ENCODE results near the gene RAMP3.
"Not testable (repeated sequence)": the region's sequence is repeated elsewhere in the genome, so short reads cannot be mapped to it uniquely, and the experiment has no call there.

Gene RAMP3

DNA sequence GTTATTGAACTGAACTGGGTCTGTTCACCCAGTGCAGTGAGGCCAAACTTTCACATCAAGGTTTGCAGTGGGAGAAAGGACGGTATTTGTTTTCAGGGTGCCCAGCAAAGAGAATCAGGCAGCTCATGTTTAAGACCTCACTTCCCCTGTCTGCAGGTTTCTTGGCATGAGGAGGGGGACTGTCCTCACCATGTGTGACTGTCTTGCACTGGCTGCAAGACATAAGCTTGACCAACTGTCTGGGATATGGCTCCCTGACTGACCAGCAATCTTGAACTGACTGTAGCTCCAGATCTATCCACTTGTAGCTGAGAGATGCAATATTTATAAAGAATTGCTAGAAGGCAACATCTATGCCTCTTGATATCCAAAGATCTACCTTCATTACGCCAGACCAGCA is 39.9 kb downstream of the RAMP3 start:
- in situ Hi-C loops (cut with HindIII; ENCODE audit: low sequenced_read_pairs): no loop called here
- TF ChIP-seq, protein P1, sequence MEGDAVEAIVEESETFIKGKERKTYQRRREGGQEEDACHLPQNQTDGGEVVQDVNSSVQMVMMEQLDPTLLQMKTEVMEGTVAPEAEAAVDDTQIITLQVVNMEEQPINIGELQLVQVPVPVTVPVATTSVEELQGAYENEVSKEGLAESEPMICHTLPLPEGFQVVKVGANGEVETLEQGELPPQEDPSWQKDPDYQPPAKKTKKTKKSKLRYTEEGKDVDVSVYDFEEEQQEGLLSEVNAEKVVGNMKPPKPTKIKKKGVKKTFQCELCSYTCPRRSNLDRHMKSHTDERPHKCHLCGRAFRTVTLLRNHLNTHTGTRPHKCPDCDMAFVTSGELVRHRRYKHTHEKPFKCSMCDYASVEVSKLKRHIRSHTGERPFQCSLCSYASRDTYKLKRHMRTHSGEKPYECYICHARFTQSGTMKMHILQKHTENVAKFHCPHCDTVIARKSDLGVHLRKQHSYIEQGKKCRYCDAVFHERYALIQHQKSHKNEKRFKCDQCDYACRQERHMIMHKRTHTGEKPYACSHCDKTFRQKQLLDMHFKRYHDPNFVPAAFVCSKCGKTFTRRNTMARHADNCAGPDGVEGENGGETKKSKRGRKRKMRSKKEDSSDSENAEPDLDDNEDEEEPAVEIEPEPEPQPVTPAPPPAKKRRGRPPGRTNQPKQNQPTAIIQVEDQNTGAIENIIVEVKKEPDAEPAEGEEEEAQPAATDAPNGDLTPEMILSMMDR (IDR thresholded peaks at IDR 0.05; ENCODE audit: low read depth, low read length, missing control alignments): no peak
- H3K4me3 ChIP-seq (ENCODE audit: low read depth, low read length): no peak overlapping the region
- no peak for DNase-seq (ENCODE audit: low read depth)

DNA sequence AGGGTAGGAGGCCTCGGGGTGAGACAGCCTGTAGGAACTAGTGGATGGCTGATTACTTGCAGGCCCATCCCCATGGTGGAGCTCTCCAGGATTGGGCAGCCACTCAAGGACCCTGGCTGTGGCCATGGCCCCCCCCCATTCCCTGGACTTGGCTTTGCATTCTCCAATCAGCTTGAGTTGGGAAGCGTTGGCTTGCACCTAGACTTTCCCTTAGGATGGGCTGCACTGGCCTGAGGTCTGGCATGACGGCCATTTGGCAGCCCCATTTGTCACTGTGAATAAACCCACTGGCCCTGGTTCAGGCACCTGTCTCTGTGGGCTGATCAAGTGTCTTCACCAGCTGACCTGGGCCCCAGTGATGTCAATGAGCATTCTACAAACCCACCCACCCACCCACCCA is 41.4 kb downstream of the RAMP3 start:
- in situ Hi-C loops (cut with HindIII; ENCODE audit: low sequenced_read_pairs): no loop called here
- DNase-seq (ENCODE audit: low read depth): no peak
- TF ChIP-seq, protein P1 (IDR thresholded peaks at IDR 0.05; ENCODE audit: low read depth, low read length, missing control alignments): no peak
- H3K4me3 ChIP-seq (ENCODE audit: low read depth, low read length): no peak overlapping the region

DNA sequence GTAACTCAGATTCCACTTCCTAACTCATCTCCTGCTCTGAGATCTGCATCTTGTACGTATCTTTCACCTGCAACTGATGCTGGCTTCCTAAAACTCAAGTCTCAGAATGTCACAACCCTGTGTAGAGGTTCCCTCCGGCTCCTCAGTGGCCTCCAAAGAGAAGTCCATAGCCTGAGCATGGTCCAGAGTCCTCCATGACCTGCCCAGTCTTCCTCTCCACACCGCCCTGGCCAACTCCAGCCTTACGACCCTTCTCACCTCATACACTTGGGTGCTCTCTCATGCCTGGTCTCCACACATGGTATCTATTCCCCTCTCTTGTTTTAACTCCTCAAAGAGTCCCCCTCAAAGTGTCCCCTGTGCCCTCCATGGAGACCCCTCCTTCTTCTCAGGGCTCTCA is 41.9 kb downstream of the RAMP3 start:
- TF ChIP-seq, protein P1 (IDR thresholded peaks at IDR 0.05; ENCODE audit: low read depth, low read length, missing control alignments): no peak
- DNase-seq (ENCODE audit: low read depth): no peak
- no peak overlapping the region for H3K4me3 ChIP-seq (ENCODE audit: low read depth, low read length)
- in situ Hi-C loops (cut with HindIII; ENCODE audit: low sequenced_read_pairs): no loop called here

DNA sequence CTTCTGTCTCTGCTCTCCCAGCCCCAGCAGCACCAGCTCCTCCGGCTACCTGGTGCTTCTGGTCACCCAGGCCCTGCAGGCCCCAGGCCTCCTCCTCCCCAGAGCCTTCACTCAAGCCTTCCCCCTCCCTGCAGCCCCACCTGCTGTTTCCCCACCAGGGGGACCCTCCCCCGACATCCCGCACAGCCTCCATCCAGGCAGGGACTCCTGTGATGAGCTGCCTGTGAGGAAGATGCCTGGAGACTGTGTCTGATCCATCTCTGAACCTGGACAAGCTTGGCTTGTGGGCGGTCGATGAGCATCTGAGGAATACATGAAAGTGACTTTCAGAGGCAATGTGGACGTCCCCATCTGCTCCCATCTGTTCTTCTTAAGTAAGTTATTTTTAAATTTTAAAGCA is 45.0 kb downstream of the RAMP3 start:
- in situ Hi-C loops (cut with HindIII; ENCODE audit: low sequenced_read_pairs): no loop called here
- DNase-seq (ENCODE audit: low read depth): no peak
- H3K4me3 ChIP-seq (ENCODE audit: low read depth, low read length): no peak overlapping the region
- TF ChIP-seq, protein P1 (IDR thresholded peaks at IDR 0.05; ENCODE audit: low read depth, low read length, missing control alignments): no peak

DNA sequence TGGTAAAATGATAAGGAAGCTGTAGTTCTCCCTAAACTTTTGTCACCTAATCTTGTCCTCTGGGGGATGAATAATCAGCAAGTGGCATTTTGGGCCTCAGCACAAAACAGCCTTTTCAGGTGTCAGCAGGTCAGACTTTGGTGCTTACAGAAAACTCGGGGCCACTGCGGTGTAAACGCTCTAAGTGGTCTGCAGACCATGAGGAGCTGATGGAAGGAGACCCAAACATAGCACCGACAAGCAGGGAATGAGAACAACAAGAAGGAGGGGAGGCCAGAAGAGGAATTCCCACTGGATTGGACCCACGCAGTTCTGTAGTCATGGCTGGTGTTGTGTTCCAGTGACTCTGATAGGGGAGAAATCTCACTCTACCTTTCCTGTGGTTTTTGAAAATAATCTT is 45.4 kb downstream of the RAMP3 start:
- in situ Hi-C loops (cut with HindIII; ENCODE audit: low sequenced_read_pairs): no loop called here
- H3K4me3 ChIP-seq (ENCODE audit: low read depth, low read length): no peak overlapping the region
- TF ChIP-seq, protein P1 (IDR thresholded peaks at IDR 0.05; ENCODE audit: low read depth, low read length, missing control alignments): no peak
- DNase-seq (ENCODE audit: low read depth): no peak

DNA sequence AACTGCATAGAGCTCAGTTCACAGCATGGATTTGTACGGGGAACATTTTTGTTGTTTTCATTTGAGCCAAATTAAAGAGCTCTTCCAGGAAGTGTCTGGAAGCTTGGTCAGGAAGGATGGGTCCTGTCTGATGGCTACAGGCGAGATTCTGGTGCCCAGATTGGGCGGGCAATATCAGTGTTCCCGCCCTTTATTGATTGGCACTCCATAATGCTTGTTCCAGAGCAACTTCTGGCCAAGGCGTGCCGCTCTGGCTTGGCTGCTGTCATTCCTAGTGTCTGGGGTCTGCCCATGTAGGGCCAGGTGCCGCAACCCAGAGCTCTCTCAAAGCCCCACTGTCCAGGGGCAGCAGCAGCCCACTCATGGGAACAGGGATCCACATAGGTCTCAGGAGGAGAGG is 45.9 kb downstream of the RAMP3 start:
- DNase-seq (ENCODE audit: low read depth): no peak
- TF ChIP-seq, protein P1 (IDR thresholded peaks at IDR 0.05; ENCODE audit: low read depth, low read length, missing control alignments): no peak
- in situ Hi-C loops (cut with HindIII; ENCODE audit: low sequenced_read_pairs): no loop called here
- no peak overlapping the region for H3K4me3 ChIP-seq (ENCODE audit: low read depth, low read length)

DNA sequence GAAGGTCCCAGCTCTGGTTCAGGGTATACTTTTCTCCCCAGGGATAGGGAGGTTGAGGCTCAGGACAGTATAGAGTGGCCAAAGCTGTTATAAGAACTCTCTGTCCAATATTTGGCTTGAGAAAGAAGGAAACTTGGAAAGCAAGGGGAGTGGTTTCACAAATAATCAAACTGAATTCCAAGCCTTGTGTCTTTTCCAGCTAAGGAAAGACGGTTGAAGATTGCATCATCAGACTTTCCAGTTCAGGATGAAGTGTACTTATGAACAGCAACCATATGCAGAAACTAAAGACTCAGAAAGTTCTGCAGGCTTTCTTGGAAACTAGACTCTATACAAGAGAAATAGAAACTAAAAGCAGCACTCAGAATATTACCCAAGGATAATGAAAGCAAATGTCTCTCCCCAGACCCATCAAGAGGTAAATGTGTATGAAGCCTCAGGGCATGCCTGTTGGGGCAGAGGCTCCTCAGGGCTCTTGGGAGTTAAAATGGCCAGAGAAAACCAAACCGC is 46.4 kb downstream of the RAMP3 start:
- H3K4me3 ChIP-seq (ENCODE audit: low read depth, low read length): no peak overlapping the region
- DNase-seq (ENCODE audit: low read depth): no peak
- in situ Hi-C loops (cut with HindIII; ENCODE audit: low sequenced_read_pairs): no loop called here
- TF ChIP-seq, protein P1 (IDR thresholded peaks at IDR 0.05; ENCODE audit: low read depth, low read length, missing control alignments): no peak

DNA sequence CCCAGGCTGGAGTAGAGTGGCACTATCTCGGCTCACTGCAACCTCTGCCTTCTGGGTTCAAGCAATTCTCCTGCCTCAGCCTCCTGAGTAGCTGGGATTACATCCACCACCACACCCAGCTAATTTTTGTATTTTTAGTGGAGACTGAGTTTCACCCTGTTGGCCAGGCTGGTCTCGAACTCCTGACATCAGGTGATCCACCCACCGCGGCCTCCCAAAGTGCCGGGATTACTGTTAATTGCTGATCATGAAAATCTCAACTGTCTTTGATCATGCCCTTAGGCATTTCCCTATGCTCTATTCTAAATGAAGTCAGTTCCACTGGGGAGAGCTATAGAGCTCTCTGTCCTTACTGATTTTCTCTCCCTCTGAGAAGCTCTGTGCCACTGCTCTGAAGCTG is 48.7 kb downstream of the RAMP3 start:
- in situ Hi-C loops (cut with HindIII; ENCODE audit: low sequenced_read_pairs); H3K4me3 ChIP-seq (ENCODE audit: low read depth, low read length); DNase-seq (ENCODE audit: low read depth): not testable (repeated sequence)

DNA sequence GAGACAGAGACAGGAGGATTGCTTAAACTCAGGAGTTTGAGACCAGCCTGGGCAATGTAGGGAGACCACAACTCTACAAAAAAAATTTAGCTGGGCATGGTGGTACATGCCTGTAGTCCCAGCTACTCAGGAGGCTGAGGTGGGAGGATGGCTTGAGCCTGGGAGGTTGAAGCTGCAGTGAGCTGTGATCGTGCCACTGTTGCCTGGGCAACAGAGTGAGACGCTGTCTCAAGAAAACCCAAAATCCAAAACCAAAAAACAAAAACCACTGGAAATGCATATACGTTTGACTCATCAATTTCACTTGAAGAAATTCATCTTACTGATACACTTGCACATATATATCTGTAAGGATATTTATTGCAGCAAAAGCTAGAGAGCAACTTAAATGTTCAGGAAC is 52.3 kb downstream of the RAMP3 start:
- DNase-seq (ENCODE audit: low read depth); in situ Hi-C loops (cut with HindIII; ENCODE audit: low sequenced_read_pairs): not testable (repeated sequence)

More for the DNA sequence above, 52.3 kb downstream of the RAMP3 start:
- H3K4me3 ChIP-seq (ENCODE audit: low read depth, low read length): not testable (repeated sequence)

All from astrocyte of the cerebellum (primary cell).